ENCODE measurements around the gene HLA-DOA. TPM values are rescaled to one million over a fixed set of nuclear protein-coding genes. Genes with fewer than 3 reads are reported as not detected.

The HLA-DOA gene
- total RNA-seq, 1 experiment from 2014 or later, result not detected

GRCh38 chr6:32983493-32983848, 25.9 kb downstream of the HLA-DOA start:
- intact Hi-C loops (cut with micrococcal nuclease), result loop anchor here (5.0 kb wide), 1 partner anchor 146 kb away; the partner anchor contains the start of gene TAP2
- H2AFZ ChIP-seq (ENCODE audit: low read length), result no peak overlapping the region
- no peaks in the 10 kb centered on the region for H3K9me3 ChIP-seq (ENCODE audit: low read length)
- DNase-seq, result no peak
- no peaks in the 10 kb centered on the region for H3K9me2 ChIP-seq (replicated peaks; ENCODE audit: low read length)
- no peak overlapping the region for H3K27ac ChIP-seq (ENCODE audit: low read length)
- no peak overlapping the region for H3K9ac ChIP-seq (ENCODE audit: low read length)
- peaks cover 40% of the 10 kb centered on the region for H3F3A ChIP-seq (ENCODE audit: low read length, unreplicated experiment)
- TF ChIP-seq CTCF (conservative IDR thresholded peaks at IDR 0.05; ENCODE audit: low read depth, low read length) (no peak), EZH2 (IDR thresholded peaks at IDR 0.05; ENCODE audit: low read length, unreplicated experiment) (no peak), EZH2phosphoT487 (IDR thresholded peaks at IDR 0.05; ENCODE audit: borderline replicate concordance, low read length) (no peak)
- H3K27me3 ChIP-seq (ENCODE audit: low read length), result no peaks in the 10 kb centered on the region
- peaks cover 56% of the 10 kb centered on the region for H4K20me1 ChIP-seq (ENCODE audit: low read length)
- peaks cover 8% of the 10 kb centered on the region; the same call in 1 of the 2 replicates for H3K4me1 ChIP-seq (ENCODE audit: insufficient read depth, low read length)
- 0 out of 2 replicates have a peak, but pooled peaks have one; percentile 2 for ATAC-seq
- peaks cover 30% of the 10 kb centered on the region for H3K36me3 ChIP-seq (ENCODE audit: low read depth, low read length)
- ChIA-PET CTCF (interaction anchor here (1.8 to 3.3 kb wide), 2 partner anchors 12 to 49 kb away, joined by 40 to 74 read pairs; no protein-coding TSS in a partner anchor), POLR2A (ENCODE audit: unreplicated experiment) (interaction anchor here (2.0 kb wide), 1 partner anchor 12 kb away, joined by 59 read pairs; no protein-coding TSS in a partner anchor)
- H3K79me2 ChIP-seq (ENCODE audit: low read length), result peaks cover 20% of the 10 kb centered on the region
- TSS peak; percentile 1 for BruUV-seq (replicated peaks)
- H3K4me2 ChIP-seq (ENCODE audit: low read length), result no peak overlapping the region
- H3K4me3 ChIP-seq (ENCODE audit: low read length), result no peak overlapping the region

- ATAC-seq (no peak), DNase-seq (no peak)
- no TSS peak for BruUV-seq (replicated peaks)
- Histone ChIP-seq H3K27me3 (ENCODE audit: low read length) (no peaks in the 10 kb centered on the region), H2AFZ (ENCODE audit: low read length) (no peak overlapping the region), H3K4me2 (ENCODE audit: low read length) (no peak overlapping the region), H3K4me1 (ENCODE audit: insufficient read depth, low read length) (peaks cover 8% of the 10 kb centered on the region; the same call in 1 of the 2 replicates), H3K79me2 (ENCODE audit: low read length) (peaks cover 26% of the 10 kb centered on the region), H3K9me2 (replicated peaks; ENCODE audit: low read length) (no peaks in the 10 kb centered on the region), H3K9ac (ENCODE audit: low read length) (no peak overlapping the region), H3K4me3 (ENCODE audit: low read length) (no peak overlapping the region), H3K36me3 (ENCODE audit: low read depth, low read length) (peaks cover 36% of the 10 kb centered on the region), H3F3A (ENCODE audit: low read length, unreplicated experiment) (peaks cover 46% of the 10 kb centered on the region), H3K9me3 (ENCODE audit: low read length) (no peaks in the 10 kb centered on the region), H3K27ac (ENCODE audit: low read length) (no peak overlapping the region), H4K20me1 (ENCODE audit: low read length) (peaks cover 62% of the 10 kb centered on the region)
- ChIA-PET POLR2A (ENCODE audit: unreplicated experiment) (interaction anchor here (2.0 kb wide), 1 partner anchor 11 kb away, joined by 59 read pairs; no protein-coding TSS in a partner anchor), CTCF (no interaction called here)
- TF ChIP-seq CTCF (conservative IDR thresholded peaks at IDR 0.05; ENCODE audit: low read depth, low read length), result no peak
- intact Hi-C loops (cut with micrococcal nuclease), result loop anchor here (5.0 kb wide), 1 partner anchor 146 kb away; the partner anchor contains the start of gene TAP2
Observed at GRCh38 chr6:32982702-32983492, 26.5 kb downstream of the HLA-DOA start.

Measured in PC-3 (cell line).